Embryonic facial prominence (tissue), 1 donor: ENCODE data around the gene CFAP74.
"Not testable (repeated sequence)": the region's sequence is repeated elsewhere in the genome, so short reads cannot be mapped to it uniquely, and the experiment has no call there.

ENCODE experiments used
- DNase-seq: peaks from one replicate; pipeline ENCODE4 v3.0.0-alpha.2; 2016; ENCODE audit errors: extremely low spot score

The CFAP74 gene

DNA sequence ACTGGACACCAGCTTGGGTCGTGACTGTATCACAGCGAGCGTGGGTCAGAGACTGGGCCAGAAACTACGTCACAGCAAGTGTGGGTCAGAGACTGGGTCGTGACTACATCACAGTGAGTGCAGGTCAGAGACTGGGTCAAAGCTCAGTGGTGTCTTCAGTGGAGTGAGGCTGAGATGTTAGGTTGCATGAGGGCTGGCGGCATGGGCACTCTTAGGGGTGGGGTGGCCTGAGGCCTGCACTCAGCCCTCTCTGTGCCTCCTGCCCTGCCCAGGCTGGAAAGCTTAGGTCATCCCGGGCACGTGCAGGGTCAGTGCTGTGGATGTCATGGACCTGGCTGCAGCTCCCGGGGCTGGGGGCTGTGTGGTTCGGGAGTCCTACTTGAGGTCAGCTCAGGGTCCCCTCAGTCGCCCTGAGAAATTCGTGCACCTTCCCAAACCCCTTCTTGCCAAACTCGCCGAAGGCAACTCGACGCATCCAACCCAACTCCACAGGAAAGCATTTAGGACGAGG lies 19.0 kb downstream of the CFAP74 start:
- no peak for DNase-seq

DNA sequence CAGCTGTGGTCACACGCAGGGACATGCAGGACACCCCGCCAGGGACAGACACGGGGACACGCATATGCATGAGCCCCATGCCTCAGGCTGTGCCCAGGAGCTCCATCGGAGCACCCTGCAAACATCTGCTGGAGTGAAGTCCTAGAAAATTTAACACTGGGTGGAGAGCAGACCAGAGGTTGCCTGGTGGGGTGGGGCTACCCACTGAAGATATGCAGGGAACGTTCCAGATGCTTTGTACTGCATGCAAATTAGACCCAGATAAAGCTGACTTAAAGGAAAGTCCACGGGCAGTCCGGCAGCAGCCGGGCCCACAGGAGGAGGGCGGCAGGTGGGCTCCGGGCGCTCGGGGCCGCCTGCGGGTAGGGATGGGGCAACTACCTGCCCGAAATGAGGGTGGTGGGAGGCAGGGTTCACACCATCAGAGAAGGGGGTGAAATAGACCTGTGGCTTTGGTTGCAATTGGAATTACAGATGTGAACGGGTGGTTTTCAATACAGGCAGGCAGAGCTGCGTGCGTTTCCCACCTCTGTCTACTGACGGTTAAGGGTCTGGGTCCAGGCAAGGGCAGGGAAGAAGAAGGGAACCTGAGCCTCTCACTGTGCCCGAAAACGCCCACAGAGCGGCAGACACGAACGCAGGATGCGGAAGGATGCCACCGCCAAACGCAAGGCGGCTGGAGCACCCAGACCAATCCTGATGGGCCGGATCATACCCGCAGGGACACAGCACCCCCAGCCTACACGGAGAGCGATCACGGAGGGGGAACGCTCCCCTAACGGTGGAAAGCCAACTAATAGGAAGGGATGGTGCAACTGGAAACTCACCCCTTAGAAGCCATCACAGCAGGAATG lies 21.0 kb downstream of the CFAP74 start:
- no peak for DNase-seq

DNA sequence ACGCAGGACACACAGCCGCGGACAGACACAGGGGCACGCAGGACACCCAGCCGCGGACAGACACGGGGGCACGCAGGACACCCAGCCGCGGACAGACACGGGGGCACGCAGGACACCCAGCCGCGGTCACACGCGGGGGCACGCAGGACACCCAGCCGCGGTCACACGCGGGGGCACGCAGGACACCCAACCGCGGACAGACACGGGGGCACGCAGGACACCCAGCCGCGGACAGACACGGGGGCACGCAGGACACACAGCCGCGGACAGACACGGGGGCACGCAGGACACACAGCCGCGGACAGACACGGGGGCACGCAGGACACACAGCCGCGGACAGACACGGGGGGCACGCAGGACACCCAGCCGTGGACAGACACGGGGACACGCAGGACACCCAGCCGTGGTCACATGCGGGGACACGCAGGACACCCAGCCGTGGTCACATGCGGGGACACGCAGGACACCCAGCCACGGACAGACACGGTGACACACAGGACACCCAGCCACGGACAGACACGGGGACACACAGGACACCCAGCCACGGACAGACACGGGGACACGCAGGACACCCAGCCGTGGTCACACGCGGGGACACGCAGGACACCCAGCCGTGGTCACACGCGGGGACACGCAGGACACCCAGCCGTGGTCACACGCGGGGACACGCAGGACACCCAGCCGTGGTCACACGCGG lies 21.8 kb downstream of the CFAP74 start:
- not testable (repeated sequence) for DNase-seq

DNA sequence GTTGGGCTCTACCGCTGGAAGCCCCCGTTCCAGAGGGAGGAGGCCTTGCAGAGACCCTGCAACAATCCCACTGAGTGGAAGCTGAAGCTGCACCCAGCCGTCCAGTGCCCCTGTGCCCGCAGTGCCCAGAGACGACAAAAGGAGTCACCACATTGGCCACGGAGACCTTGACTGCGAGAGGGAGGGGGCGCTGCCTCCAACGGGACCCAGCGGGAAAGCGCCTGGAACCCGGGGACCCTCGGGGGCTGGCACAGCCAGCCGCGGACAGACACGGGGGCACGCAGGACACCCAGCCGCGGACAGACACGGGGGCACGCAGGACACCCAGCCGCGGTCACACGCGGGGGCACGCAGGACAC lies 22.5 kb downstream of the CFAP74 start:
- no peak for DNase-seq

DNA sequence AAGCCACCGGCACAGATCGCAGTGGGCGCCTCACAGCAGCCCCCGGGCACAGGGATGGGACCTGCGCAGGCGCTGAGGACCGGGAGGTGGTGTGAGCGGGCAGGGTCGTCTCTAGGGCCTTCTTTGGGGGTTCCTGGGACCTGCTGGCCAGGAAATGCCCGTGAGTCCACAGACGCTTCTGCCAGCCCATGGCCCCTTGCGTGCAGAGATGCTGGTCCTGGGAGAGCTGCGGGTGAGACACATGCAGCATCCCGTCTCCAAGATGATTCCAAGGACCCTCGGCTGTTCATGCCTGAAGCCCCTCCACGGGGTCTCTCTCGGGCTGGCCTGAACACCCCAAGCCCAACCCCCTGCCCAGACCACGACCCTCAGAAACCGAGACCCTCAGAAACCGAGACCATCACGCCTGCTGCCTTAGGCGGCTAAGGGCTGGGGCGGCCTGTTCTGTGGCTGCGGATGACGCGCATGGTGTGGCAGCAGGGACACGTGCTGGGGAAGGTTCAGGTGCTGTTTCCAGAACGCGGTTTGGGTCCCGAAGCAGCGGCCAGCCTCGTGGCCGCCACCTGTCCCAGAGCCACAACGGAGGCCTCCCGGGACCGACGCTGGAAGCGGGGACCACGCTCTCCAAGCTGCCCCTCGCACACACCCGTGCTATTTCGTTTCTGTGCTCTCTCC lies 23.0 kb downstream of the CFAP74 start:
- DNase-seq = no peak

DNA sequence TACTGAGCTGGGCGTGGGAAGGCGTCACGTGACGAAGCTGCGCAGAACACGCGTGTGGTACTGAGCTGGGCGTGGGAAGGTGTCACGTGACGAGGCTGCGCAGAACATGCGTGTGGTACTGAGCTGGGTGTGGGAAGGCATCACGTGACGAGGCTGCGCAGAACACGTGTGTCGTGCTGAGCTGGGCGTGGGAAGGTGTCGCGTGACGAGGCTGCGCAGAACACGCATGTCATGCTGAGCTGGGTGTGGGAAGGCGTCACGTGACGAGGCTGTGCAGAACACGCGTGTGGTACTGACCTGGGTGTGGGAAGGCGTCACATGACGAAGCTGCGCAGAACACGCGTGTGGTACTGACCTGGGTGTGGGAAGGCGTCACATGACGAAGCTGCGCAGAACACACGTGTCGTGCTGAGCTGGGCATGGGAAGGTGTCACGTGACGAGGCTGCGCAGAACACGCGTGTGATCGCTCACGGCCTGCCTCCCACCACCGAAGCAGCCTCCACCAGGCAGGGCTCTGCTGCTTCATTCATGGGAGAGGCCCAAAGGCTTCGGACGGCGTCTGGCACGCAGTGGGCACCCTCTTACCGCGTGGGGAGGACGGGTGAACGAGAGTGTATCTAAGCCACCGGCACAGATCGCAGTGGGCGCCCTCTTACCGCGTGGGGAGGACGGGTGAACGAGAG lies 24.0 kb downstream of the CFAP74 start:
- no peak for DNase-seq

DNA sequence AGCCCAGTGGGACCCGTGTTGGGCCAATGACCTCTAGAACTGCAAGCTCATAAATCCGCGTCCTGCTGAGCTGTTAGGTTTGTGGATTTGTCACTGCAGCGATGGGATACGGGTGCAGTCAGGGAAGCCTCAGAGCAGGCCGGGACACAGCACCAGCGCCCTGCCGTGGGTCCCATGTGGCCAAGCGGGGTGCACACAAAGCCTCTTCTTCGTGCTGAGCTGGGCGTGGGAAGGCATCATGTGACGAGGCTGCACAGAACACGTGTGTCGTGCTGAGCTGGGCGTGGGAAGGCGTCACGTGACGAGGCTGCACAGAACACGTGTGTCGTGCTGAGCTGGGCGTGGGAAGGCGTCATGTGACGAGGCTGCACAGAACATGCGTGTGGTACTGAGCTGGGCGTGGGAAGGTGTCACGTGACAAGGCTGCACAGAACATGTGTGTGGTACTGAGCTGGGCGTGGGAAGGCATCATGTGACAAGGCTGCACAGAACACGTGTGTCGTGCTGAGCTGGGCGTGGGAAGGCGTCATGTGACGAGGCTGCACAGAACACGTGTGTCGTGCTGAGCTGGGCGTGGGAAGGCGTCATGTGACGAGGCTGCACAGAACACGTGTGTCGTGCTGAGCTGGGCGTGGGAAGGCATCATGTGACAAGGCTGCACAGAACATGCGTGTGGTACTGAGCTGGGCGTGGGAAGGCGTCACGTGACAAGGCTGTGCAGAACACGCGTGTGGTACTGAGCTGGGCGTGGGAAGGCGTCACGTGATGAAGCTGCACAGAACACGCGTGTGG lies 24.7 kb downstream of the CFAP74 start:
- not testable (repeated sequence) for DNase-seq

DNA sequence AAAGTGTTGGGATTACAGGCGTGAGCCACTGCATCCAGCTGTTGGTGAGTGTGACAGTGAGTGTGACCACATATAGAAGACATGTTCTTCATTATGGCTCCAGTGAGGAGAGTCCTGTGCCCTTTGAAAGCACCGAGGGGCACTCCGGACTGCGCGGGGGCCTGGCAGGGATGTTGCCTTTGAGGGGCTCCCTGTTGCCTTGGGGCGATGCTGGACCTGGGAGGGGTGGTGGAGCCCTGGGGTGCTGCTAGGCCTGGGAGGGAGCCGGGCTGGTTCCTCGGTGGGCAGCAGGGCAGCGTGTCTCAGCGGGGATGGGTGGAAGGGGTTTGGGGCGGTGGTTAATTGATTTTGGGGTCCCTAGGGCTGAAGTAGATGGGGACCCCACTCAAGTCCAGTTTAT lies 25.5 kb downstream of the CFAP74 start:
- no peak for DNase-seq

DNA sequence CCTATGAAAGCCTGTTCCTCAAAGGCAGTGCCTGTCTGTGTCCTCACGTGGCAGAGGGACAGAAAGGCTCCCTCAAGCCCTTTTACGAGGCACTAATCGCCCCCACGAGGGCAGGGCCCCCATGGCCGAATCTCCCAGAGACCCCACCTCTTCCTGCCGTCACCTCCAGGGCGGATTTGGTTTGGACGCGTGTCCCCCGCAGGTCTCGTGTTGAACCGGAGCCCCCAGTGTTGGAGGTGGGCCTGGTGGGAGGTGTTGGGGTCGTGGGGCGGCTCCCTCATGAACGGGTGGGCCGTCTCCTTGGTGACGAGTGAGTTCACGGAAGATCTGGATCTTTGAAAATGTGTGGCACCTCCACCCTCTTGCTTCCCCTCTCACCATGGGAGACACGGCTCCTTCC lies 27.6 kb downstream of the CFAP74 start:
- DNase-seq = no peak

DNA sequence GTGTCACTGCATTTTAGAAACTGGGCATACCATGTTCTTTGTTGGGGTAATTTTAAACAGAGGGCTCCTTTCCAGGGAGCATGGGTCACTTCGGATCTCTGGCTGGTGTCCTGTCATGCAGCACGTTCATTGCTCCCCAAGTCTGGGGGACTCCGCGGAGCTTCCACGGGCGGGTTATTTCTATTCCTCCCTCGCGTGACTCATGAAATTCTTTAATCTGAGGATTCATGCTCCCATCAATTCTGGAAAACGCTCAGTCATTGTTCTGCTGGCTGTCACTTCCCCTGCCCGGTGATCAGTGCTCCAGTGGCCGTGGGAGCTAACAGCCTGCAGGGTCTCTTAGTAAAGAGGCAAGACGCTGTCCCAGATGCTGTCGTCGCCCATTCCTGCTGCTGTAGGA lies 28.1 kb downstream of the CFAP74 start:
- DNase-seq = no peak

DNA sequence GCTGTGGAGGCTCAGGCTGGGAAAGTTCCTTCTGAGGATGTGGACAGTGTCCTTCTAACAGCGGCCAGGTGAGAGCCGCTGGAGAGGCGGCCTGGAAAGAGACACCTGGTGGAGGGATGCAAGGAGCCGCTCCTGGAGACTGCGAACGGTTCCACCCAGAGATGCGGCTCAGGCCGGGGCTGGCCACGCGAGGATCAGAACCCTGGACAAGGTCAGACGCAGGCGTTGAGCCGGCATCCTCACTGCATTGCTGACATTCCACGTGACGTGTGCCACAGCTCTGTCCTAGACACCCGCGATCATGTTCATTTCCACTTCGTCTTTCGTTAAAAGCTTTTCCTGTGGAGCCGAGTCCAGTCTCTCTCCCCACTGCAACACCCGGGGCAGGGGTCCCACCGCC lies 28.8 kb downstream of the CFAP74 start:
- no peak for DNase-seq

DNA sequence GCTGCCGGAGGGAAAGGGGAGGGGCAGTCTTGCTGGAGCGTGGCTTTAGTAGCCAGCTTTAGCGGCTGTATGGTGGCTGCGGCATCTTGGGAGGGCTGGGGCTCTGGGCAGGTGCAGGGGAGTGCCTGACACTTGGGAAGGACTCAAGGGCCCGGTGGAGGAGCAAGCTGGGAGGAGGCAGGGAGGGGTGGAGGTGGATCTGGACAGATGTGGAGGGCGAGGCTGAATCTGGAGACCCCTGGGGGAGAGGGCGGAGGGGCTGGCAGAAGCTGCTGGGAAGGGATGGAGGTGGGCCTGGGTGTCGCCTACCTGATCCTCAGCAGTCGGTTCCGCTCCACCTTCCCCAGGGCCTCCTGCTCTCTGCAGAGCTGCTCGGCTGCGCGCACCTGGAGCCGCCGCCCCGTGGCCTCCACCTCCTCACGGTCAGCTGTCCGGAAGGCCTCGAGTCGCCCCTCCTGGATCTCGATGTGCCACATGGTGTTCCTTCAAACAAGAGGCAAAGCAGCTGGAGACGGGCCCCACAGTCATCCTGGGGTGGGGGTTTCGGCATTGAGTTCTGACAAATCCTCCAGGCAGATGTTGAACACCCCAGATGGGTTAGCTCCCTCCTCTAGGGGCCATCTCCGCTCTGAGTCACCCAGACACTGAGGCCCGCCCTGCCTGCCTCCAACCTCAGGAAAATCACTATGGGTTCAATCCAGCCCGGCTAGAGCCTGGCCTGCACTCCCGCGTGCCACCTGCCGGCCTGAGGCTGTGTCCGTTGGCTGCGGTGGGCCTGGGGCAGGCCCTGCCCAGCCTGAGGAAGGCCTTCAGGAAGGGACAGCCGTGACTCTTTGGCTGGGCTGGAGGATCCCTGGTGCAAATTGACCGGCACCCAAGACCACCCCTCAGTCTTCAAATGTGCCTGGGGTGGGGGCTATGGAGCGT lies 29.6 kb downstream of the CFAP74 start:
- DNase-seq = no peak

DNA sequence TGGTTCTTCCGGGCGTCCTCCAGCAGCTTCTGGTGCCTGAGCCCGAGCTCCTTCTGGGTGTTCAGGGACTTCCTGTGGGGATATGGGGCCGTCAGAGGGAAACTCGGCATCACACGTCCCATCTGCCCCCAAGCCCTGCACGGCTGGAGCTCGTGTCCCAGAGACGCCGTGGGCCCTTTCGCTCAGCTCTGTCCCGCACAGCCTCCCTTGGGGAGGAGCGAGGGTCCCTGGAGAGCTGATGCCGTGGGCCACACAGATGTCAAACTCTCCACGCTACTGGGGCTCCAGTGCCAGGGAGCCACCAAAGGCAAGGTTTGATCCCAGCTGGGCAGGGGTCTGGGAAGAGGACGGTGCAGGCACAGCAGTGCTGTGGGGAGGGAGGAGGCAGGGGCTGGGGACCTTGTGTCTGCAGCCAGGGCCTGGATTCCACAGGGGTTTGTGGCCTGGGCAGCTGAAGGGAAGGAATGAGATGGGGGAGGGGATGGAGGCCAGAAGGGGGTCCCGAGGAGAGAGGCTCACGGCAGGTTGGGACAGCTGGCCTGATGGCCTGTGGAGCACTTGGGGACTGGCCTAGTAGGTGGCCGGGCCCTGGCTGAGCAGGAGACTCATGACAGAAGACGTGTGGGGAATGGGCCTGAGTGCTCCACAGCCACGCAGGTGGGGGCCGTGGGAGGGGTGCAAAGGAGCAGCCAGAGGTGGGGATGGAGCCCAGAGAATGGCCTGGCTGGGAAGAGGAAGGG lies 30.4 kb downstream of the CFAP74 start:
- no peak for DNase-seq

DNA sequence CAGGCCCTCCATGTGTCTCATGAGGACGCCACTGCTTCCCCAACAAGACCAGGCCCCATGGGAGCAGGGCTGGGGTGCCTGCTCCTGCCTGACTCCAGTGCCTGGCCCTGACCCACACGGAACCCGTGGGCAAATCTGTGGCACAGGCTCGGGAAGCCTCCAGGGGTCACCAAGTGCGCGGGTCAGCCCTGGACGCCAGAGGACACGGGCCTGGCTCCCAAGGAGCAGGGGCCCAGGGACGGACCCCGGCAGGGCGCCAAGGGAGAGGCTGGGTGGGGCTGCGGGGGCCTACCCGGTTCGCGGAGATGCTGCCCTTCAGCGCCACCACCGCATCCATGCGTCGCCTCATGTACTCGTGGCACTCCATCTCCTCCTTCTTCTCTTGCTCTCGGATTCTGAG lies 31.9 kb downstream of the CFAP74 start:
- DNase-seq = no peak

DNA sequence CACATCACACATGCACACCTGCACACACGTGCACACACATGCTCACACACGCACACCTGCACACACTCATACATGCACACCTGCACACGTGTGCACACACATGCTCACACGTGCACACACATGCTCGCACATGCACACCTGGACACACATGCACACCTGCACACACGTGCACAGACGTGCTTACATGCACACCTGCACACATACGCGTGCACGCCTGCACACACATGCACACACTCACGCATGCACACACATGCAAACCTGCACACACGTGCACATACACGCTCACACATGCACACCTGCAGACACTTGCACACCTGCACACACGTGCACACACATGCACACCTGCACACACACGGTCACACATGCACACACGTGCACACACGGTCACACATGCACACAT lies 32.6 kb downstream of the CFAP74 start:
- no peak for DNase-seq

DNA sequence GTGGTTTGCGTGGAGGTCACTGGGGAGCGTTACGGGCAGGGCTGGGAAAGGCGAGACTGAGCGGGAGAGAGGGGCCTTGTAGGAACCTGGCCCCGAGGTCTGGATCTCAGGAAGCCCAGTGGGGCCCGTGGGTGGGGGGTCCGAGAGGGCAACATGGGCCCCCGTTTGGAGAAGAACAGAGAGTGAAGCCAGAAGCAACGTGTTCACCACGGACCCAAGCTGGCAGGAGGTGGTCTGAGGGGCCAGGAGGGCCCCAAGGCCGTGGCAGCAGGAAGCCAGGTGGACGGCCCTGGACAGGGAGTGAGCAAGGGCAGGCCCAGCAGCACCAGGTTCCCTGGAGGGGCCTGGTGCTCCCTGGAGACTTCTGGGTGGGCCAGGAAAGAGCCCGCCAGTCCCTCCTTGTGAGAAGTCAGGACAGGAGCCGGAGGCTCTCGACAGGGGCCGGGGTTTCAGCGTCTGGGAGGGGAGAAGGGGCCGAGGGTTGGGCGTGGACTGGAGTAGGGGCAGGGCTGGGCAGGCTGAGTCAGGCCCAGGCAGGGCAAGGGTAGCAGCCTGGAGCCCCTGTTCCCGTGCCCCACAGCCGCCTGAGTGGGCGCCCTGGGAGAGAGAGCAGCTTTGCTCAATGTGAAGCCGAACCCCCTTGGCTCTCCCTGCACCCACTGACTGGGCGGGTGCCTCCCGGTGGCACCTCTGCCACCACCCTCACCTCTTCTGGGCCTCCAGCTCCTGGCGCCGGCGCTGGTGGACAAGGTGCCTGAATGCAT lies 33.5 kb downstream of the CFAP74 start:
- DNase-seq = no peak

DNA sequence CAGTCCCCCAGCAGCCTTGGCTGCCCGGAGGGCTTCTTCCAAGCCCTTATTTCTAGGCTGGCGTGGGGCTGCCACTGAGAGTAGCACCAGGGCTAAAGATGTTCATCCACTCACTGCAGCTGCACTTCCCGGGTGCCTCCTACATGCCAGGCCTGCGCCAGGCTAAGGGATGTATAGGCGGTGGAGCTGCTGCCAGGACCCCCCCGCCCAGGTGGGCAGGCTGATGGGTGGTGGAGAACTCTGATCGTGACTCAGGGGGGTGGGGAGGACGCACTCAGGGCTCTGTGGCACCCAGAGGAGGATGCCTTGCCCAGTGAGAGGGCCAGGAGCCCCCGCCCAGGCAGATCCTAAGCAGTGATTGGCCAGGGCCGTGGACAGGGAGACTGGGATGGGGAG lies 34.1 kb downstream of the CFAP74 start:
- no peak for DNase-seq

DNA sequence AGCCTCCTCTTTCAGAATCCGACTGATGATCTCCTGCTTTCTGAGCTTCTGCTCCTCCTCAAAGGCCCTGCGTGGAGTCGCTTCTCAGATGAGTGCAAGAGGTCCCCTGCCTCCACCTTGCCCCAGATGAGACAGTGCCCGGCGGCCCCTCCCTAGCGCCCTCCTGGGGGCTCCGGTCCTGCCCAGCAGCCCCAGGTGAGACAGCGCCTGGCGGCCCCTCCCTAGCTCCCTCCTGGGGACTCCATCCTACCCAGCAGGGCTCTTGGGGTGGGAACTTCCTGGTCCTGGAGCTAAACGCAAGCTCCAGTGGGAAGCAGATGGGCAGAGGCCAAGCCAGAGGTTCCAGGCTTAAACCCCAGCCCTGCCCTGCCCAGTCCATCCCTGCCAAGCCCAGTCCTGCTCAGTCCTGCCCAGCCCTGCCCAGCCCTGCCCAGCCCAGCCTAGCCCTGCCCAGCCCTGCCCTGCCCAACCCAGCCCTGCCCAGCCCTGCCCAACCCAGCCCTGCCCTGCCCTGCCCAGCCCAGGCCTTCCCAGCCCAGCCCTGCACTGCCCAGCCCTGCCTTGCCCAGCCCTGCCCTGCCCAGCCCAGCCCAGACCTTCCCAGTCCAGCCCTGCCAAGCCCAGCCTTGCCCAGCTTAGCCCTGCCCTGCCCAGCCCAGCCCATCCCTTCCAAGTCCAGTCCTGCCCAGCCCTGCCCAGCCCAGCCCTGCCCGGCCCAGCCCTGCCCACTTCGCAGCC lies 34.6 kb downstream of the CFAP74 start:
- DNase-seq = no peak
